GM12878 (cell line): ENCODE data around the gene BICD1. TPM values are rescaled to one million over a fixed set of nuclear protein-coding genes. Genes with fewer than 3 reads are reported as not detected.
"Not testable (repeated sequence)": the region's sequence is repeated elsewhere in the genome, so short reads cannot be mapped to it uniquely, and the experiment has no call there.

Experiments used
- ATAC-seq: fragments of 200-7000 bp; cut with Tn5 transposase; 3 replicates; pipeline ENCODE4 v1.9.1; 2020; ENCODE audit warnings: mild to moderate bottlenecking, moderate library complexity
- BruUV-seq: library from RNA; stranded (reverse); fragments of 400-500 nt; replicated peaks from 2 replicates; lab custom pipeline; 2021; lab: Mats Ljungman, UMichigan
- CTCF ChIA-PET: fragments of 300-600 bp; sonication (Branson Sonifier 250); formaldehyde crosslinking; extraction: SDS; loops from one replicate; lab custom pipeline; 2021; ENCODE audit warnings: inconsistent platforms; lab: Yijun Ruan, JAX
- POLR2A ChIA-PET: fragments of 350-600 bp; formaldehyde crosslinking; extraction: SDS; loops from one replicate; lab custom pipeline; 2021; ENCODE audit warnings: inconsistent platforms; lab: Charles Lee
- RAD21 ChIA-PET: fragments of 300-600 bp; sonication (Branson Sonifier 250); formaldehyde crosslinking; loops from one replicate; lab custom pipeline; 2023; ENCODE audit warnings: antibody characterized with exemption; ENCODE audit not compliant: unreplicated experiment; lab: Charles Lee
- SMC1A ChIA-PET: fragments of 300-600 bp; sonication (Branson Sonifier 250); formaldehyde crosslinking; loops from one replicate; lab custom pipeline; 2023; ENCODE audit not compliant: unreplicated experiment, uncharacterized antibody; lab: Charles Lee
- DNase-seq: peaks from one replicate; pipeline ENCODE4 v3.0.0-alpha.2; 2011; ENCODE audit warnings: low read depth, low spot score
- FAIRE-seq: peaks from 3 replicates; lab custom pipeline; 2011; peaks lifted over from hg19 to GRCh38; lab: Jason Lieb, UNC
- H2AFZ ChIP-seq: 2 replicates; pipeline ENCODE4 v1.6.0; 2011; ENCODE audit warnings: low read depth, low read length, control low read depth; ENCODE audit not compliant: control insufficient read depth
- H3K27ac ChIP-seq: 2 replicates; pipeline ENCODE4 v1.5.1; 2011; ENCODE audit warnings: control low read depth; ENCODE audit not compliant: control insufficient read depth, insufficient read depth
- H3K27me3 ChIP-seq, 2 experiments: replicated peaks in 1 of 2; 2 replicates each; pipeline versions ENCODE4 v1.6.0 to v1.6.1; 2011; ENCODE audit warnings: low read length in 1 of 2; ENCODE audit not compliant: control insufficient read depth in 2 of 2, insufficient read depth in 2 of 2
- H3K36me3 ChIP-seq, 2 experiments: 2 replicates each; pipeline ENCODE4 v1.5.1; 2011; ENCODE audit warnings: low read length in 1 of 2; ENCODE audit not compliant: control insufficient read depth in 2 of 2, insufficient read depth in 2 of 2
- H3K4me1 ChIP-seq: 2 replicates; pipeline ENCODE4 v1.6.1; 2011; ENCODE audit warnings: mild to moderate bottlenecking, low read length, moderate library complexity, mixed read lengths; ENCODE audit not compliant: control insufficient read depth, insufficient read depth
- H3K4me2 ChIP-seq: 2 replicates; pipeline ENCODE4 v1.6.0; 2011; ENCODE audit warnings: control low read depth; ENCODE audit not compliant: control insufficient read depth, insufficient read depth
- H3K4me3 ChIP-seq: fragments of 200-600 bp; sonication (generic); 2 replicates; pipeline ENCODE4 v1.5.1; 2016
- H3K79me2 ChIP-seq: 2 replicates; pipeline ENCODE4 v1.6.0; 2011; ENCODE audit warnings: low read length; ENCODE audit not compliant: control insufficient read depth, insufficient read depth
- H3K9ac ChIP-seq: 2 replicates; pipeline ENCODE4 v1.8.0; 2011; ENCODE audit warnings: low read length, control low read depth, mixed read lengths; ENCODE audit not compliant: control insufficient read depth, insufficient read depth
- H3K9me3 ChIP-seq: replicated peaks from 3 replicates; pipeline ENCODE4 v1.5.1; 2011; ENCODE audit warnings: mild to moderate bottlenecking, low read length; ENCODE audit not compliant: control insufficient read depth, insufficient read depth
- H4K20me1 ChIP-seq: 2 replicates; pipeline ENCODE4 v1.6.0; 2011; ENCODE audit not compliant: control insufficient read depth, insufficient read depth
- CEBPB ChIP-seq, 2 experiments: fragments of 150-350 bp in 1 of 2; IDR thresholded peaks; 2 replicates each; pipeline ENCODE4 v1.6.1; 2012 to 2014; ENCODE audit warnings: low read depth in 2 of 2, low read length in 2 of 2, borderline replicate concordance in 1 of 2, inconsistent platforms in 1 of 2
- NBN ChIP-seq: fragments of 450-650 bp; IDR thresholded peaks from 2 replicates; pipeline ENCODE4 v1.6.1; 2016
- SP1 ChIP-seq: IDR thresholded peaks from one replicate; pipeline ENCODE4 v1.6.1; 2011; ENCODE audit warnings: low read depth, low read length
- WGBS: methylation state at CpG from one replicate; pipeline ENCODE4 v1.1.6; 2016; ENCODE audit warnings: low lambda C conversion rate; ENCODE audit not compliant: insufficient replicate concordance, insufficient coverage; ENCODE audit errors: missing lambda C conversion rate; 5-methylcytosine and 5-hydroxymethylcytosine counted together
- in situ Hi-C: fragments of 300-500 bp; cut with MboI; formaldehyde crosslinking; loops from 9 replicates; pipeline ENCODE4 v1.14.3; 2018; ENCODE audit warnings: mixed read lengths
- intact Hi-C: fragments of 100-400 bp; cut with micrococcal nuclease; formaldehyde crosslinking; loops from one replicate; pipeline ENCODE4 v1.14.2; 2022; ENCODE audit not compliant: unreplicated experiment
- polyA plus RNA-seq, 11 experiments: library from polyadenylated mRNA; depleted of rRNA in 4 of 11; unstranded in 6 of 11; stranded (reverse) in 5 of 11; fragments of >200 nt; fragmentation: Nextera tagmentation in 4 of 11; fragmentation: Illumina TruSeq in 1 of 11; extraction: Ambion mirVana in 4 of 11; extraction: Trizol in 1 of 11; gene quantifications; 1 replicate in 1 of 11; 2 replicates in 10 of 11; pipeline versions ENCODE4 v1.2.1 to v1.2.3, GENCODE V29; 2011 to 2016; ENCODE audit warnings: inconsistent platforms in 2 of 11, missing spikeins in 2 of 11, low read depth in 1 of 11
- total RNA-seq, 4 experiments: library from RNA; depleted of rRNA in 3 of 4; stranded (reverse); fragments of >200 nt in 3 of 4; fragmentation: Illumina TruSeq in 1 of 4; extraction: Trizol in 1 of 4; gene quantifications; 2 replicates each; pipeline versions ENCODE4 v1.2.1 to v1.2.3, GENCODE V29; 2013 to 2021
- TF ChIP-seq, protein P1 (sequence below): IDR thresholded peaks from 2 replicates; pipeline ENCODE4 v1.6.1; 2012; ENCODE audit warnings: low read depth, low read length, improper control_type of control experiment

Gene BICD1
- total and polyA plus RNA-seq, 10 of the 15 experiments (the other 5 are each of a cell fraction or from before 2014, with no cell fraction given): 4.7 to 32.5 (median 14.4) TPM

DNA sequence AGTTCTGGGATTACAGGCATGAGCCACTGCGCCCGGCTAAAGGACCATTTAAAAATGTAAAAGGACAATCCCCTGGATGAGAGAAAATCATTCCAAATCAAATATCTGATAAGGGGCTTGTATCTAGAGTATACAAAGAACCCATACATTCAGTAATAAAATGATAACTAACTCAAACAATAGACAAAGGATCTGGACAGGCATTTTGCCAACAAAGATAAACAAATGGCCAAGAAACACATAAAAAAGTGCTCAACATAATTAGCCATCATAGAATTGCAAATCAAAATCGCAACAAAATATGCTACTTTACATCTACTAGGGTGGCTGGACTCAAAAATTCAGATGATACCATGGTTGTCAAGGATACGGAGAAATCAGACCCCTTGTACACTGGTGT, 8.5 kb upstream of the BICD1 start:
- RAD21 ChIA-PET: no interaction called here
- no peak for DNase-seq
- BruUV-seq: no TSS peak
- SMC1A ChIA-PET: no interaction called here
- H2AFZ ChIP-seq: no peak overlapping the region
- no peaks in the 10 kb centered on the region for H3K79me2 ChIP-seq
- H3K4me2 ChIP-seq: no peak overlapping the region
- no peaks in the 10 kb centered on the region for H4K20me1 ChIP-seq
- no peak overlapping the region for H3K9ac ChIP-seq
- H3K36me3 ChIP-seq: no peaks in the 10 kb centered on the region
- WGBS: 61% methylated on average over 4 of the region's 4 CpGs
- in situ Hi-C loops: no loop called here
- TF ChIP-seq, protein P1, sequence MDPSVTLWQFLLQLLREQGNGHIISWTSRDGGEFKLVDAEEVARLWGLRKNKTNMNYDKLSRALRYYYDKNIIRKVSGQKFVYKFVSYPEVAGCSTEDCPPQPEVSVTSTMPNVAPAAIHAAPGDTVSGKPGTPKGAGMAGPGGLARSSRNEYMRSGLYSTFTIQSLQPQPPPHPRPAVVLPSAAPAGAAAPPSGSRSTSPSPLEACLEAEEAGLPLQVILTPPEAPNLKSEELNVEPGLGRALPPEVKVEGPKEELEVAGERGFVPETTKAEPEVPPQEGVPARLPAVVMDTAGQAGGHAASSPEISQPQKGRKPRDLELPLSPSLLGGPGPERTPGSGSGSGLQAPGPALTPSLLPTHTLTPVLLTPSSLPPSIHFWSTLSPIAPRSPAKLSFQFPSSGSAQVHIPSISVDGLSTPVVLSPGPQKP: no peak
- no peak for TF ChIP-seq CEBPB (IDR thresholded peaks at IDR 0.05; ENCODE audit: borderline replicate concordance in 1 of 2, low read depth in 2 of 2, low read length in 2 of 2)
- no peak for TF ChIP-seq NBN
- TF ChIP-seq SP1: no peak
- no peaks in the 10 kb centered on the region for H3K9me3 ChIP-seq
- intact Hi-C loops: no loop called here
- CTCF ChIA-PET: no interaction called here
- no peak overlapping the region for H3K4me3 ChIP-seq
- H3K27ac ChIP-seq: no peak overlapping the region
- no peak for FAIRE-seq
- POLR2A ChIA-PET: interaction anchor here (0.5 kb wide), 1 partner anchor 12 kb away, joined by 3 read pairs; no protein-coding TSS in a partner anchor
- no peak for ATAC-seq
- H3K27me3 ChIP-seq: no peaks in the 10 kb centered on the region
- no peaks in the 10 kb centered on the region for H3K4me1 ChIP-seq

DNA sequence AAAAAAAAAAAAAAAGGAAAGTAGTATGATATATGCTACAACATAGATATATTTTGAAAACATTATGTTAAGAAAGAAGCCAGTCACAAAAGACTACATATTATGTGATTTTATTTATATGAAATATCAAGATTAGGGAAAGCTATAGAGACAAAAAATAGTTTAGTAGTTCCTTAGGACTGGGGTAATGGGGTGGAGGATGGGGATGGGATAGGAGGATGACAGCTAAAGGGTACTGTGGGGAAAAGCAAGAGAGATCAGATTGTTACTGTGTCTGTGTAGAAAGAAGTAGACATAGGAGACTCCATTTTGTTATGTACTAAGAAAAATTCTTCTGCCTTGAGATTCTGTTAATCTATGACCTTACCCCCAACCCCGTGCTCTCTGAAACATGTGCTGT, 7.4 kb upstream of the BICD1 start:
- FAIRE-seq, BruUV-seq, DNase-seq, intact Hi-C loops, in situ Hi-C loops, H3K36me3 ChIP-seq, H2AFZ ChIP-seq, H3K27me3 ChIP-seq, CTCF ChIA-PET, H3K9me3 ChIP-seq, H3K27ac ChIP-seq, ATAC-seq, H3K9ac ChIP-seq, H4K20me1 ChIP-seq, H3K79me2 ChIP-seq, H3K4me2 ChIP-seq, SMC1A ChIA-PET, H3K4me1 ChIP-seq, H3K4me3 ChIP-seq, RAD21 ChIA-PET, POLR2A ChIA-PET: not testable (repeated sequence)
- no CpG with 5 or more reads among the region's 1 CpG for WGBS
